DOHH2 (cell line): ENCODE measurements around the gene ZBTB7A.

Experiments used
- H3F3A ChIP-seq: fragments of 200-600 bp; sonication (generic), shearing (Covaris generic); 2 replicates; pipeline ENCODE4 v1.6.0; 2016; ENCODE audit warnings: antibody characterized with exemption, mild to moderate bottlenecking; ENCODE audit not compliant: control insufficient read depth, insufficient read depth
- H3K27ac ChIP-seq: fragments of 200-600 bp; sonication (generic); 2 replicates; pipeline ENCODE4 v1.5.1; 2014; ENCODE audit warnings: low read depth, mild to moderate bottlenecking, low read length, moderate library complexity
- H3K27me3 ChIP-seq: fragments of 200-600 bp; sonication (generic); 2 replicates; pipeline ENCODE4 v1.6.1; 2014; ENCODE audit warnings: mild to moderate bottlenecking, low read length, mixed read lengths; ENCODE audit not compliant: control insufficient read depth
- H3K36me3 ChIP-seq: fragments of 200-600 bp; sonication (generic); 2 replicates; pipeline ENCODE4 v1.6.1; 2014; ENCODE audit warnings: mild to moderate bottlenecking, low read length, moderate library complexity, mixed read lengths; ENCODE audit not compliant: control insufficient read depth
- H3K4me1 ChIP-seq: fragments of 200-600 bp; sonication (generic); 2 replicates; pipeline ENCODE4 v1.6.1; 2014; ENCODE audit warnings: mild to moderate bottlenecking, low read length, mixed read lengths; ENCODE audit not compliant: control insufficient read depth
- H3K4me2 ChIP-seq: fragments of 200-600 bp; sonication (generic); 2 replicates; pipeline ENCODE4 v1.6.0; 2014; ENCODE audit warnings: mild to moderate bottlenecking, low read length, moderate library complexity
- H3K4me3 ChIP-seq: fragments of 200-600 bp; sonication (generic); 2 replicates; pipeline ENCODE4 v1.5.1; 2014; ENCODE audit warnings: mild to moderate bottlenecking, low read length, mixed read lengths
- H3K79me2 ChIP-seq: fragments of 200-600 bp; sonication (generic); 2 replicates; pipeline ENCODE4 v1.6.1; 2014; ENCODE audit warnings: mild to moderate bottlenecking, low read length, mixed read lengths; ENCODE audit not compliant: control insufficient read depth
- H3K9me2 ChIP-seq: fragments of 200-600 bp; sonication (generic); replicated peaks from 2 replicates; pipeline ENCODE4 v1.6.1; 2014; ENCODE audit warnings: mild to moderate bottlenecking, low read length, mixed read lengths; ENCODE audit not compliant: control insufficient read depth
- H3K9me3 ChIP-seq: fragments of 200-600 bp; sonication (generic); 2 replicates; pipeline ENCODE4 v1.6.1; 2014; ENCODE audit warnings: antibody characterized with exemption, low read length, mixed read lengths; ENCODE audit not compliant: control insufficient read depth, insufficient read depth
- H4K20me1 ChIP-seq: fragments of 200-600 bp; sonication (generic); 2 replicates; pipeline ENCODE4 v1.6.0; 2014; ENCODE audit warnings: low read depth, mild to moderate bottlenecking, antibody characterized with exemption, low read length, moderate library complexity; ENCODE audit not compliant: control insufficient read depth, insufficient read depth
- CTCF ChIP-seq: fragments of 200-600 bp; sonication (generic); IDR thresholded peaks from one replicate; pipeline ENCODE4 v1.5.1; 2014; ENCODE audit warnings: antibody characterized with exemption, mild to moderate bottlenecking, low read depth, low read length; ENCODE audit not compliant: poor library complexity, severe bottlenecking
- EZH2phosphoT487 ChIP-seq: fragments of 200-600 bp; sonication (generic); IDR thresholded peaks from 2 replicates; pipeline ENCODE4 v1.6.1; 2017; ENCODE audit warnings: borderline replicate concordance, mild to moderate bottlenecking, antibody characterized with exemption, low read length, moderate library complexity, mixed read lengths

Gene ZBTB7A

DNA sequence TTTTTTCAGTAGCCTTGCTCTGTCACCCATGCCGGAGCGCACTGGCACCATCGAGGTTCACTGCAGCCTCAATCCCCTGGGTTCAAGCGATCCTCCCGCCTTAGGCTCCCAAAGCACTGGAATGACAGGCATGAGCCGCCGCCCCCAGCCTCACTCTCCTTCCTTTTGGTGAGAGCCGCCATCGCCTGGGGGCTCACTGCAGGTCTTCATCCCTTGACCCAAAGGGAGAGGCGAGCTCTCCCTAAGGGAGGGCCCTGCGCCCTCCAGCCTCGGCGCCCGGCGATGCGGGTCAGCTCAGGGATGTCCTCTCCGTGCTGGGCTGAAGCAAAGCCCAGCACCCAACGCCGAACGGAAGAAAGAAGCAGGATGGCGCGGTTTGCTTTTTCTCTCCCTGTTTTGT, 23.2 kb upstream of the ZBTB7A start:
- Histone ChIP-seq H3K27ac (no peak overlapping the region), H3K4me3 (no peak overlapping the region), H3F3A (no peaks in the 10 kb centered on the region), H3K9me3 (no peaks in the 10 kb centered on the region), H3K27me3 (no peaks in the 10 kb centered on the region), H3K9me2 (no peaks in the 10 kb centered on the region), H4K20me1 (no peaks in the 10 kb centered on the region), H3K4me1 (no peaks in the 10 kb centered on the region), H3K79me2 (no peaks in the 10 kb centered on the region), H3K36me3 (peaks cover 16% of the 10 kb centered on the region), H3K4me2 (no peak overlapping the region)
- TF ChIP-seq EZH2phosphoT487 (no peak), CTCF (no peak)

DNA sequence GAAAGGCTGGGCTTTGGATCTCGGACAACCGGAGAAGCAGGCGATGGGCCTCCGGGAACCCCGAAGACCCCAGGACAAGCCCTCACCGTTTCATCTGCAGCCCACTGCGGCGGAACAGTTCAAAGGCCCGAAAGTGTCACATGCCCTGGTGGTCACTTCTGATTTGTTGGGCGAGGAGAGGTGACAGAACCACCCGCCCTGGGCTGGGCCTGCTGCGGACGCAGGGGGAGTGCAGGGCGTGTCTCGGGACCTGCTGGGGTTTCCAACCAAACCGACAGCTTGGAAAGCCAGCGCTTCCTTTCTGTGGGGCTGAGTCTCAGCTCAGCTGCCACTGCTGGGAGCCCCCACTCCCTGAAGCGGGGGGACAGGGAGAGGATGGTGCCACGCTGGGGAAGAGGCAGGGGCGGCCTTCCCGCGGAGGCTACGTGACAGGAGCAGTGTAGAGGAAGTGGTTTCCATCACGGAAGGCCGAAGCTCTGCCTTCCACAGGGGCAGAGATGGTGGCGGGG, 22.8 kb upstream of the ZBTB7A start:
- no peaks in the 10 kb centered on the region for H3K79me2 ChIP-seq
- no peaks in the 10 kb centered on the region for H3K9me2 ChIP-seq
- peaks cover 16% of the 10 kb centered on the region for H3K36me3 ChIP-seq
- TF ChIP-seq CTCF: no peak
- no peak for TF ChIP-seq EZH2phosphoT487
- no peaks in the 10 kb centered on the region for H3F3A ChIP-seq
- peaks cover 2% of the 10 kb centered on the region for H3K4me1 ChIP-seq
- no peak overlapping the region for H3K4me3 ChIP-seq
- H3K27me3 ChIP-seq: no peaks in the 10 kb centered on the region
- H3K27ac ChIP-seq: no peak overlapping the region
- H3K4me2 ChIP-seq: no peak overlapping the region
- no peaks in the 10 kb centered on the region for H3K9me3 ChIP-seq
- no peaks in the 10 kb centered on the region for H4K20me1 ChIP-seq

DNA sequence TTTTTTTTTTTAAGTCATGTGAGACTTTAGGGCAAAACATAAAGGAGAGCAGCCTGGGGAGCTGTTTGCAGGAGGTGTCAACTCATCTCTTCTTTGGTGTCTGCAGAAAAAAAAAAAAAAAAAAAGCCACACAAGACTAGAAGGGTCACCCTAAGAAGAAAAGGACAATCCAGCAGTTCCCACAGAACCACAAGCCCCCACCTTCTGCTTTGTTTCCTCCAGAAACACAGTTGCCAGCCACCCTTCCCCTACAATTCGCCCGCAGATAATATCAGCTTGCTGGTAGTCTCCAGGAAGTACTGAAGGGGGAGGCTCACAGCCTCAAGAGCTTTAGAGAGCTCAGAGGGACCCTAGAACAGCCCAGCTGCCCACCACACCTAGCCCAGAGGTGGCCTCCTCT, 22.3 kb upstream of the ZBTB7A start:
- H3K9me2 ChIP-seq: no peaks in the 10 kb centered on the region
- peaks cover 7% of the 10 kb centered on the region for H3K4me1 ChIP-seq
- H4K20me1 ChIP-seq: no peaks in the 10 kb centered on the region
- no peaks in the 10 kb centered on the region for H3K27me3 ChIP-seq
- no peak overlapping the region for H3K4me2 ChIP-seq
- H3K79me2 ChIP-seq: no peaks in the 10 kb centered on the region
- H3K27ac ChIP-seq: no peak overlapping the region
- no peak for TF ChIP-seq CTCF
- TF ChIP-seq EZH2phosphoT487: no peak
- H3K9me3 ChIP-seq: no peaks in the 10 kb centered on the region
- no peaks in the 10 kb centered on the region for H3F3A ChIP-seq
- H3K36me3 ChIP-seq: peaks cover 16% of the 10 kb centered on the region; the same call in 1 of the 2 replicates
- H3K4me3 ChIP-seq: no peak overlapping the region
